IMR-90 (cell line): Measurements from ENCODE around the gene LRCH3. TPM values are rescaled to one million over a fixed set of nuclear protein-coding genes. Genes with fewer than 3 reads are reported as not detected.

ENCODE experiments used
- microRNA-seq, 2 experiments: library from miRNA; stranded (forward) in 1 of 2; unstranded in 1 of 2; fragments of 10-50 nt in 1 of 2; fragments of <30 nt in 1 of 2; gene quantifications in 1 of 2; microRNA quantifications in 1 of 2; one replicate each; pipeline versions ENCODE3 to v1.1.0; 2013 to 2020; ENCODE audit not compliant: insufficient read depth in 1 of 2, insufficient read length in 1 of 2, unreplicated experiment in 1 of 2
- polyA plus RNA-seq, 3 experiments: library from polyadenylated mRNA; depleted of rRNA; stranded (reverse); fragments of >200 nt; gene quantifications; 2 replicates each; pipeline ENCODE4 v1.2.3, GENCODE V29; 2012; ENCODE audit warnings: low replicate concordance in 1 of 3
- small RNA-seq, 5 experiments: library from RNA; depleted of rRNA; stranded (forward); fragments of <200 nt; gene quantifications; one replicate each; pipeline ENCODE3, GENCODE V24; 2012
- total RNA-seq: library from RNA; depleted of rRNA; stranded (reverse); fragments of >200 nt; gene quantifications from 2 replicates; pipeline ENCODE4 v1.2.3, GENCODE V29; 2012; rRNA removed

The LRCH3 gene
- total and polyA plus RNA-seq, 2 of the 4 experiments (the other 2 are of a cell fraction), result 28.5 to 40.5 TPM

Small RNAs within 50 kb of the gene (microRNA-seq; reads per million reads assigned to microRNA genes)
- not detected for gene RNU6-858P (ENCODE audit: insufficient read depth, insufficient read length)

Small RNAs within 50 kb of the gene (small RNA-seq; reads per million reads assigned to genes)
- 0 reads per million in 5 experiments for gene RNU6-858P

Other genes starting within 250 kb of the LRCH3 start
- 2.7 and 3.1 TPM in 2 replicates for gene BDH1, start 235.3 kb upstream of the LRCH3 start, total RNA-seq
- 4.0 and 4.4 TPM in 2 replicates for gene BDH1, start 235.3 kb upstream of the LRCH3 start, polyA plus RNA-seq (2012; rRNA removed)
- 8.3 and 10.8 TPM in 2 replicates for gene RUBCN, start 54.4 kb upstream of the LRCH3 start, total RNA-seq
- gene RUBCN, start 54.4 kb upstream of the LRCH3 start, polyA plus RNA-seq (2012; rRNA removed), result 11.8 and 12.6 TPM in 2 replicates
- gene FYTTD1, start 41.4 kb upstream of the LRCH3 start, total RNA-seq, result 50.2 and 67.2 TPM in 2 replicates
- 15.4 and 20.4 TPM in 2 replicates for gene FYTTD1, start 41.4 kb upstream of the LRCH3 start, polyA plus RNA-seq (2012; rRNA removed)
- 804 and 1,064 TPM in 2 replicates for gene RPL35A, start 158.9 kb downstream of the LRCH3 start, total RNA-seq
- gene RPL35A, start 158.9 kb downstream of the LRCH3 start, polyA plus RNA-seq (2012; rRNA removed), result 906 and 921 TPM in 2 replicates
- 3.3 and 3.9 TPM in 2 replicates for gene LMLN, start 169.0 kb downstream of the LRCH3 start, total RNA-seq
- 3.1 and 3.3 TPM in 2 replicates for gene LMLN, start 169.0 kb downstream of the LRCH3 start, polyA plus RNA-seq (2012; rRNA removed)